ENCODE measurements around the gene DUS2. TPM values are rescaled to one million over a fixed set of nuclear protein-coding genes. Genes with fewer than 3 reads are reported as not detected.

The DUS2 gene
- total RNA-seq, 1 donor from 2014 or later: 14.8 TPM

GRCh38 chr16:68033101-68033500, 10.0 kb downstream of the DUS2 start:
- Histone ChIP-seq H3K36me3 (ENCODE audit: control insufficient read depth, insufficient read depth, low read length) (no peaks in the 10 kb centered on the region), H3K27me3 (ENCODE audit: control insufficient read depth, insufficient read depth, low read length) (no peaks in the 10 kb centered on the region), H3K4me3 (ENCODE audit: low read depth, low read length) (no peak overlapping the region)
- TF ChIP-seq CTCF (IDR thresholded peaks at IDR 0.05; ENCODE audit: insufficient read depth, low read length, poor library complexity, severe bottlenecking): no peak
- DNase-seq (ENCODE audit: low read depth): no peak

- TF ChIP-seq CTCF (IDR thresholded peaks at IDR 0.05; ENCODE audit: insufficient read depth, low read length, poor library complexity, severe bottlenecking): no peak
- Histone ChIP-seq H3K4me3 (ENCODE audit: low read depth, low read length) (no peak overlapping the region), H3K27me3 (ENCODE audit: control insufficient read depth, insufficient read depth, low read length) (no peaks in the 10 kb centered on the region), H3K36me3 (ENCODE audit: control insufficient read depth, insufficient read depth, low read length) (no peaks in the 10 kb centered on the region)
- no peak for DNase-seq (ENCODE audit: low read depth)
Observed at GRCh38 chr16:68035227-68035626, 12.1 kb downstream of the DUS2 start.

GRCh38 chr16:68037841-68038597, 14.9 kb downstream of the DUS2 start:
- Histone ChIP-seq H3K4me3 (ENCODE audit: low read depth, low read length) (no peak overlapping the region), H3K36me3 (ENCODE audit: control insufficient read depth, insufficient read depth, low read length) (no peaks in the 10 kb centered on the region), H3K27me3 (ENCODE audit: control insufficient read depth, insufficient read depth, low read length) (no peaks in the 10 kb centered on the region)
- no peak for TF ChIP-seq CTCF (IDR thresholded peaks at IDR 0.05; ENCODE audit: insufficient read depth, low read length, poor library complexity, severe bottlenecking)
- no peak for DNase-seq (ENCODE audit: low read depth)

GRCh38 chr16:68040506-68041288, 17.6 kb downstream of the DUS2 start:
- Histone ChIP-seq H3K4me3 (ENCODE audit: low read depth, low read length) (no peak overlapping the region), H3K36me3 (ENCODE audit: control insufficient read depth, insufficient read depth, low read length) (no peaks in the 10 kb centered on the region), H3K27me3 (ENCODE audit: control insufficient read depth, insufficient read depth, low read length) (no peaks in the 10 kb centered on the region)
- DNase-seq (ENCODE audit: low read depth): no peak
- peak; percentile 95 for TF ChIP-seq CTCF (IDR thresholded peaks at IDR 0.05; ENCODE audit: insufficient read depth, low read length, poor library complexity, severe bottlenecking)

GRCh38 chr16:68041783-68042182, 18.7 kb downstream of the DUS2 start:
- TF ChIP-seq CTCF (IDR thresholded peaks at IDR 0.05; ENCODE audit: insufficient read depth, low read length, poor library complexity, severe bottlenecking): no peak
- Histone ChIP-seq H3K36me3 (ENCODE audit: control insufficient read depth, insufficient read depth, low read length) (no peaks in the 10 kb centered on the region), H3K4me3 (ENCODE audit: low read depth, low read length) (no peak overlapping the region), H3K27me3 (ENCODE audit: control insufficient read depth, insufficient read depth, low read length) (no peaks in the 10 kb centered on the region)
- no peak for DNase-seq (ENCODE audit: low read depth)

Measured in kidney epithelial cell (primary cell).